OCI-LY3 (cell line): ENCODE measurements around the gene CROCC2.
A peak's percentile ranks its signal among the peaks of the same experiment; 100 is the strongest.

Source experiments
- H2AFZ ChIP-seq: fragments of 200-600, 300-600 bp; shearing (Covaris generic); 2 replicates; pipeline ENCODE4 v1.6.0; 2014; ENCODE audit warnings: antibody characterized with exemption, low read depth, low read length
- H3K27ac ChIP-seq: fragments of 200-600, 300-600 bp; sonication (generic); 2 replicates; pipeline ENCODE4 v1.5.1; 2014; ENCODE audit warnings: mild to moderate bottlenecking, low read length, moderate library complexity, mixed read lengths
- H3K27me3 ChIP-seq: fragments of 200-600, 300-600 bp; sonication (generic); 2 replicates; pipeline ENCODE4 v1.6.1; 2014; ENCODE audit warnings: low read depth, low read length, mixed read lengths
- H3K36me3 ChIP-seq: fragments of 200-600, 300-600 bp; sonication (generic); replicated peaks from 2 replicates; pipeline ENCODE3; 2014; ENCODE audit warnings: low read depth, low read length, mixed read lengths
- H3K4me1 ChIP-seq: fragments of 300-600, 200-600 bp; sonication (generic); 2 replicates; pipeline ENCODE4 v1.6.1; 2014; ENCODE audit warnings: low read length, mixed read lengths
- H3K4me2 ChIP-seq: fragments of 200-600, 300-600 bp; sonication (generic); 2 replicates; pipeline ENCODE4 v1.6.1; 2014; ENCODE audit warnings: low read length, mixed read lengths
- H3K4me3 ChIP-seq: fragments of 300-600, 200-600 bp; sonication (generic); 2 replicates; pipeline ENCODE4 v1.5.1; 2014; ENCODE audit warnings: antibody characterized with exemption, mild to moderate bottlenecking, low read length, moderate library complexity
- H3K79me2 ChIP-seq: fragments of 300-600, 200-600 bp; shearing (Covaris generic); 2 replicates; pipeline ENCODE4 v1.6.1; 2014; ENCODE audit warnings: mild to moderate bottlenecking, low read length, mixed read lengths
- H3K9ac ChIP-seq: fragments of 300-600, 200-600 bp; shearing (Covaris generic); 2 replicates; pipeline ENCODE4 v1.6.0; 2014; ENCODE audit warnings: mild to moderate bottlenecking, low read length, moderate library complexity
- H3K9me3 ChIP-seq: fragments of 200-600, 300-600 bp; shearing (Covaris generic); 2 replicates; pipeline ENCODE4 v1.6.1; 2014; ENCODE audit warnings: low read length, mixed read lengths; ENCODE audit not compliant: insufficient read depth
- H4K20me1 ChIP-seq: fragments of 200-600, 300-600 bp; sonication (generic); 2 replicates; pipeline ENCODE4 v1.6.1; 2016; ENCODE audit warnings: low read length, mixed read lengths; ENCODE audit not compliant: insufficient read depth
- CTCF ChIP-seq: fragments of 200-600, 300-600 bp; sonication (generic); IDR thresholded peaks from 2 replicates; pipeline ENCODE4 v1.5.1; 2014; ENCODE audit warnings: antibody characterized with exemption, low read length, low read depth
- EZH2phosphoT487 ChIP-seq: fragments of 200-600 bp; shearing (Covaris generic); IDR thresholded peaks from 2 replicates; pipeline ENCODE4 v1.6.1; 2018; ENCODE audit warnings: antibody characterized with exemption, mixed run types, low read depth

The CROCC2 gene

GRCh38 chr2:240988146-240988545 is 82.0 kb downstream of the CROCC2 start:
- H3K27me3 ChIP-seq: no peaks in the 10 kb centered on the region
- TF ChIP-seq EZH2phosphoT487 (no peak), CTCF (no peak)
- no peak overlapping the region for H3K4me3 ChIP-seq
- H3K79me2 ChIP-seq: no peaks in the 10 kb centered on the region
- H4K20me1 ChIP-seq: no peaks in the 10 kb centered on the region
- H3K4me2 ChIP-seq: no peak overlapping the region
- H3K27ac ChIP-seq: no peak overlapping the region
- peaks cover 6% of the 10 kb centered on the region for H3K4me1 ChIP-seq
- no peaks in the 10 kb centered on the region for H3K36me3 ChIP-seq
- H2AFZ ChIP-seq: no peak overlapping the region
- H3K9ac ChIP-seq: no peak overlapping the region
- no peaks in the 10 kb centered on the region for H3K9me3 ChIP-seq

- H3K27me3 ChIP-seq: no peaks in the 10 kb centered on the region
- no peak overlapping the region for H3K27ac ChIP-seq
- no peak for TF ChIP-seq CTCF
- no peak for TF ChIP-seq EZH2phosphoT487
These were observed 82.6 kb downstream of the CROCC2 start for GRCh38 chr2:240988571-240989271.

GRCh38 chr2:240989451-240990265 is 83.5 kb downstream of the CROCC2 start:
- no peak overlapping the region for H3K27ac ChIP-seq
- peaks cover 6% of the 10 kb centered on the region for H3K4me1 ChIP-seq
- no peak overlapping the region for H3K4me3 ChIP-seq
- no peaks in the 10 kb centered on the region for H4K20me1 ChIP-seq
- H3K9ac ChIP-seq: no peak overlapping the region
- no peaks in the 10 kb centered on the region for H3K36me3 ChIP-seq
- no peak overlapping the region for H3K4me2 ChIP-seq
- no peaks in the 10 kb centered on the region for H3K27me3 ChIP-seq
- H2AFZ ChIP-seq: no peak overlapping the region
- no peaks in the 10 kb centered on the region for H3K79me2 ChIP-seq
- TF ChIP-seq CTCF: peak; percentile 48
- no peak for TF ChIP-seq EZH2phosphoT487
- H3K9me3 ChIP-seq: no peaks in the 10 kb centered on the region

More at GRCh38 chr2:240988571-240989271, 82.6 kb downstream of the CROCC2 start:
- Histone ChIP-seq H3K9me3 (no peaks in the 10 kb centered on the region), H3K4me3 (no peak overlapping the region), H3K36me3 (no peaks in the 10 kb centered on the region), H2AFZ (no peak overlapping the region), H3K4me1 (peaks cover 6% of the 10 kb centered on the region), H3K4me2 (no peak overlapping the region), H3K79me2 (no peaks in the 10 kb centered on the region), H4K20me1 (no peaks in the 10 kb centered on the region), H3K9ac (no peak overlapping the region)

- Histone ChIP-seq H3K9me3 (no peaks in the 10 kb centered on the region), H2AFZ (no peak overlapping the region), H3K27me3 (no peaks in the 10 kb centered on the region), H3K9ac (no peak overlapping the region), H3K4me3 (no peak overlapping the region), H3K4me2 (no peak overlapping the region), H3K79me2 (no peaks in the 10 kb centered on the region), H3K27ac (no peak overlapping the region), H4K20me1 (no peaks in the 10 kb centered on the region), H3K36me3 (no peaks in the 10 kb centered on the region), H3K4me1 (peaks cover 6% of the 10 kb centered on the region)
- no peak for TF ChIP-seq CTCF
- TF ChIP-seq EZH2phosphoT487: no peak
These were observed 84.1 kb downstream of the CROCC2 start for GRCh38 chr2:240990266-240990529.
